Transverse colon (tissue), 3 donors: Measurements from ENCODE around the gene CLMN.

Source experiments
- POLR2A ChIP-seq: fragments of 450-650 bp; IDR thresholded peaks from one replicate; pipeline ENCODE4 v1.6.1; 2016; ENCODE audit warnings: antibody characterized with exemption, mild to moderate bottlenecking, moderate library complexity
- TF ChIP-seq, protein P1 (sequence below), 5 experiments: fragments of 200-600 bp in 3 of 5; fragments of 450-650 bp in 2 of 5; sonication (generic) in 3 of 5; IDR thresholded peaks; 1 replicate in 2 of 5; 2 replicates in 3 of 5; pipeline ENCODE4 v1.5.1; 2016 to 2017; ENCODE audit warnings: antibody characterized with exemption in 5 of 5, inconsistent platforms in 3 of 5, mild to moderate bottlenecking in 2 of 5, moderate library complexity in 1 of 5

DNA sequence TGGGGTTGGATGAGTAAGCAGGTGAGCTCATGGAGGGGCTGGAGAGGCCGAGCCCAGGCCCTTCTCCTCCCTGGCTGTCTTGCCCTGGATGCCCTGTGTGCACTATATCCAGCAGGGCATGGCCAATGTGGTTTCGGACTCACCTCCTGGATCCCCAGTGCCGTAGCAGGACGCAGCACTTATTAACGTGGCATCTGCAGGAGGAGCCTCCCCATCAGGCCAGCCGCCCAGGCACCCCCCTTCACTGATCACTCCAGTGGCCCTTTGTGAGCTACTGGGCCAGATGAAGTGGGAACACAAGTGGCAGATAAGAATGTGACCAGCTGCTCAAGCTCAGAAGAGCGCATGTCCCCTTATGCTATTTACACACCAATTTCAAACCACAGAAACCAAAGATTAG lies 119.3 kb downstream of the CLMN start:
- no peak for TF ChIP-seq POLR2A
- TF ChIP-seq, protein P1, sequence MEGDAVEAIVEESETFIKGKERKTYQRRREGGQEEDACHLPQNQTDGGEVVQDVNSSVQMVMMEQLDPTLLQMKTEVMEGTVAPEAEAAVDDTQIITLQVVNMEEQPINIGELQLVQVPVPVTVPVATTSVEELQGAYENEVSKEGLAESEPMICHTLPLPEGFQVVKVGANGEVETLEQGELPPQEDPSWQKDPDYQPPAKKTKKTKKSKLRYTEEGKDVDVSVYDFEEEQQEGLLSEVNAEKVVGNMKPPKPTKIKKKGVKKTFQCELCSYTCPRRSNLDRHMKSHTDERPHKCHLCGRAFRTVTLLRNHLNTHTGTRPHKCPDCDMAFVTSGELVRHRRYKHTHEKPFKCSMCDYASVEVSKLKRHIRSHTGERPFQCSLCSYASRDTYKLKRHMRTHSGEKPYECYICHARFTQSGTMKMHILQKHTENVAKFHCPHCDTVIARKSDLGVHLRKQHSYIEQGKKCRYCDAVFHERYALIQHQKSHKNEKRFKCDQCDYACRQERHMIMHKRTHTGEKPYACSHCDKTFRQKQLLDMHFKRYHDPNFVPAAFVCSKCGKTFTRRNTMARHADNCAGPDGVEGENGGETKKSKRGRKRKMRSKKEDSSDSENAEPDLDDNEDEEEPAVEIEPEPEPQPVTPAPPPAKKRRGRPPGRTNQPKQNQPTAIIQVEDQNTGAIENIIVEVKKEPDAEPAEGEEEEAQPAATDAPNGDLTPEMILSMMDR (IDR thresholded peaks at IDR 0.05): no peak
